HUES6 (cell line): ENCODE data around the gene CLASP1.
"Not testable (repeated sequence)": the region's sequence is repeated elsewhere in the genome, so short reads cannot be mapped to it uniquely, and the experiment has no call there.

Source experiments
- H3K27ac ChIP-seq: 2 replicates; pipeline ENCODE4 v1.7.0; 2013; ENCODE audit warnings: low read depth, mild to moderate bottlenecking, low read length, inconsistent platforms
- H3K27me3 ChIP-seq: 2 replicates; pipeline ENCODE4 v1.6.1; 2013; ENCODE audit warnings: low read length; ENCODE audit not compliant: control insufficient read depth, insufficient read depth
- H3K36me3 ChIP-seq: 2 replicates; pipeline ENCODE4 v1.6.1; 2013; ENCODE audit warnings: low read length; ENCODE audit not compliant: control insufficient read depth, insufficient read depth
- H3K4me1 ChIP-seq: 2 replicates; pipeline ENCODE4 v1.6.1; 2013; ENCODE audit warnings: low read length; ENCODE audit not compliant: control insufficient read depth, insufficient read depth
- H3K4me3 ChIP-seq: 2 replicates; pipeline ENCODE4 v1.5.1; 2013; ENCODE audit warnings: low read depth, low read length
- H3K9ac ChIP-seq: one replicate; pipeline ENCODE4 v1.6.1; 2013; ENCODE audit warnings: mild to moderate bottlenecking, low read length
- H3K9me3 ChIP-seq: 2 replicates; pipeline ENCODE4 v1.6.1; 2013; ENCODE audit warnings: low read depth, low read length; ENCODE audit not compliant: control insufficient read depth, insufficient read depth

CLASP1 gene

GRCh38 chr2:121345101-121345500 lies 304.2 kb downstream of the CLASP1 start:
- Histone ChIP-seq H3K27me3 (no peaks in the 10 kb centered on the region), H3K36me3 (peaks cover 76% of the 10 kb centered on the region), H3K9ac (no peak overlapping the region), H3K4me3 (no peak overlapping the region), H3K27ac (no peak overlapping the region), H3K4me1 (no peaks in the 10 kb centered on the region), H3K9me3 (no peaks in the 10 kb centered on the region)

DNA sequence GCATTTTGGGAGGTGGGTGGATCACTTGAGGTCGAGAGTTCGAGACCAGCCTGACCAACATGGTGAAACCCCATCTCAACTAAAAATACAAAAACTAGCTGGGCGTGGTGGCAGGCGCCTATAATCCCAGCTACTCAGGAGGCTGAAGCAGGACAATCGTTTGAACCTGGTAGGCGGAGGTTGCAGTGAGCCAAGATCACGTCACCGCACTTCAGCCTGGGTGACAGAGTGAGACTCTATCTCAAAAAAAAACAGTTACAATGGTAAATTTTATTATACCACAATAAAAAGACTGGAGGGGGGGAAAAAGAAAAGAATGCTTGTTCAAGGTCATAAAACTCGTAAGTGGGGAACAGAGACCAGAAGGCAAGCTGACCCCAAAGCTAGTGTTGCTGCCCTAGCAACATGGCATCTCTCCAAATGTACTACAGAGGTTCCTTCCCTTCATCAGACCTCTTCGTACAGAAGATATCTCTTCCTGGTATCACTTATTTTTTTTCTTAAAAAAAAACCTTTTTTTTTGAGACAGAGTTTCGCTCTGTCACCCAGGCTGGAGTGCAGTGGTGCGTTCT lies 305.3 kb downstream of the CLASP1 start:
- H3K36me3 ChIP-seq, result peaks cover 75% of the 10 kb centered on the region
- H3K9me3 ChIP-seq, H3K9ac ChIP-seq: not testable (repeated sequence)

GRCh38 chr2:121343191-121343590 lies 306.1 kb downstream of the CLASP1 start:
- no peaks in the 10 kb centered on the region for H3K9me3 ChIP-seq
- no peak overlapping the region for H3K4me3 ChIP-seq
- no peaks in the 10 kb centered on the region for H3K4me1 ChIP-seq
- H3K27ac ChIP-seq, result no peak overlapping the region
- H3K36me3 ChIP-seq, result peaks cover 69% of the 10 kb centered on the region
- H3K27me3 ChIP-seq, result no peaks in the 10 kb centered on the region
- H3K9ac ChIP-seq, result no peak overlapping the region

More for the DNA sequence above, 305.3 kb downstream of the CLASP1 start:
- H3K27me3 ChIP-seq, H3K27ac ChIP-seq, H3K4me3 ChIP-seq, H3K4me1 ChIP-seq: not testable (repeated sequence)

GRCh38 chr2:121342751-121343150 lies 306.5 kb downstream of the CLASP1 start:
- Histone ChIP-seq H3K27me3 (no peaks in the 10 kb centered on the region), H3K4me3 (no peak overlapping the region), H3K27ac (no peak overlapping the region), H3K9me3 (no peaks in the 10 kb centered on the region), H3K9ac (no peak overlapping the region), H3K36me3 (peaks cover 67% of the 10 kb centered on the region), H3K4me1 (no peaks in the 10 kb centered on the region)

- Histone ChIP-seq H3K9ac (no peak overlapping the region), H3K9me3 (no peaks in the 10 kb centered on the region), H3K36me3 (peaks cover 49% of the 10 kb centered on the region), H3K4me3 (no peak overlapping the region), H3K4me1 (peaks cover 7% of the 10 kb centered on the region; the same call in 1 of the 2 replicates), H3K27me3 (no peaks in the 10 kb centered on the region), H3K27ac (no peak overlapping the region)
Measured at GRCh38 chr2:121340926-121341325, 308.3 kb downstream of the CLASP1 start.

- Histone ChIP-seq H3K9me3 (no peaks in the 10 kb centered on the region), H3K4me1 (peaks cover 22% of the 10 kb centered on the region), H3K36me3 (peaks cover 34% of the 10 kb centered on the region), H3K27ac (no peak overlapping the region; the same call in 1 of the 2 replicates), H3K9ac (no peak overlapping the region), H3K4me3 (no peak overlapping the region), H3K27me3 (no peaks in the 10 kb centered on the region)
Measured at GRCh38 chr2:121338281-121338680, 311.0 kb downstream of the CLASP1 start.

DNA sequence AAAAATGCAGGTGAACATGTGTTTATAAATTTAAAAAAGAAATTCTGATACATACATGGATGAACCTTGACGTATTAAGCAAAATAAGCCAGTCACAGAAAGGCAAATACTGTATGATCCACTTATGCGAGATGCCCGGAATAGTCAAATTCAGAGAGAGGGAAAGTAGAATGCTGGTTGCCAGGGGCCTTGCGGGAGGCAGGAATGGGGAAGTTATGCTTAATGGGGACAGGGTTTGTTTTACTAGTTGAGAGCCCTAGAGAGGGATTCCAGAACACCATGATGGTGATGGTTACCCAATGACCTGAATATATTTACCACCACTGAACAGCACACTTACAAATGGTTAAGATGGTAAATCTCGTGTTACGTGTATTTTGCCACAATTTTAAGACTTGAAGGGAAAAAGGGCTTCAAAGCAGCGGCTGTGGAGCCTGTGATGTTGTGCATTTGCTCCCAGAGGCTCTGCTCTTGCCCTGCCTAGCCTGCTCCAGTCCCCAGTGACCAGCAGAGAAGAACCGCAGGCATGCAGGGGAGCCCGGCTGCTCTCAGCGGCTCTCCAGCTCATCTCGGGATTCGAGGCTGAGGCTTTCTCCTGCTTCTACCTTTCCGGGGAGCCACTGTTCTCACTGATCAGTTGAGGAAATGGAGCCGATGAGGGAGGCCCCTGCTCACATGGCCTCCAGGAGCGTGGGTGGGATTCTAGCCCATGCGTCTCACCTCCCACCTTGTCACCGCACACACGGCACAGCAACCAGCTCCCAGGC lies 312.6 kb downstream of the CLASP1 start:
- Histone ChIP-seq H3K9ac (no peak overlapping the region), H3K4me1 (peaks cover 22% of the 10 kb centered on the region), H3K4me3 (no peak overlapping the region), H3K9me3 (no peaks in the 10 kb centered on the region), H3K27ac (no peak overlapping the region), H3K36me3 (peaks cover 27% of the 10 kb centered on the region), H3K27me3 (no peaks in the 10 kb centered on the region)

- no peak overlapping the region for H3K27ac ChIP-seq
- H3K4me1 ChIP-seq, result peaks cover 22% of the 10 kb centered on the region
- no peaks in the 10 kb centered on the region for H3K9me3 ChIP-seq
- no peak overlapping the region for H3K9ac ChIP-seq
- no peak overlapping the region for H3K4me3 ChIP-seq
- peaks cover 16% of the 10 kb centered on the region for H3K36me3 ChIP-seq
- H3K27me3 ChIP-seq, result no peaks in the 10 kb centered on the region
Measured at GRCh38 chr2:121335294-121336290, 313.7 kb downstream of the CLASP1 start.

DNA sequence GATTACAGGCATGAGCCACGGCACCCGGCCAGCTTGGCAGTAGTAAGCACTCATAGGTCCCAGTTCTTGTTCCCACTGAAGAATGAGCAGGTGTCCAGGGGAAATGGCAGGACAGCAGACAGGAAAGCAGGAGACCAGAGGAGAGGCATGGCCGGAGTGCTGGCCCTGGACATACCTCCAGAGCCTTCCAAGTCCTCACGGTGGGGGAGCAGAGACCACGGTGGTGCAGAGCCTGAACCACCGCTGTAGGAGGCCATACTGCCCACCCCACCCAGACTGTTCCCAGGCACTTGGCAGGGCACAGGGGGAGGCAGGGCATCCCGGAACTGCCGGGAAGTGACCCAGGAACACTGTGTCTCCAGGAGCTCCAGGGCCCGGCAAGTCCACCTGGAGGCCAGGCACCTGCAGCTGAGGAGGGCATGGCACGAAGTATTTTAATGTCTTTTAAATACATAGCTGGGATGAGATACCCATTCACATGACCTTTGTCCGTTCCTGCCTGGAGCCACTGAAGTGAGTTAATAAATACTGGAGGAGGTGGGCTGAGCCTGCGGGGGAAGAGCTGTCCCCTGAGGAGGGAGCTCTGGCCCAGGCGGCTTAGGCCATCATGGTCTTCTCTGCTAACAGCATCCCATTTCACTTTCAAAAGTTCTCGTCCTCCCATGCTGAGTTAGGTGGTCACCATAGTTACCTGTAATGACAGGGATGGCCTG lies 314.5 kb downstream of the CLASP1 start:
- H3K9me3 ChIP-seq, result no peaks in the 10 kb centered on the region
- no peak overlapping the region for H3K9ac ChIP-seq
- no peak overlapping the region for H3K4me3 ChIP-seq
- H3K36me3 ChIP-seq, result peaks cover 8% of the 10 kb centered on the region
- peaks cover 22% of the 10 kb centered on the region for H3K4me1 ChIP-seq
- H3K27ac ChIP-seq, result no peak overlapping the region
- no peaks in the 10 kb centered on the region; the same call in 1 of the 2 replicates for H3K27me3 ChIP-seq

DNA sequence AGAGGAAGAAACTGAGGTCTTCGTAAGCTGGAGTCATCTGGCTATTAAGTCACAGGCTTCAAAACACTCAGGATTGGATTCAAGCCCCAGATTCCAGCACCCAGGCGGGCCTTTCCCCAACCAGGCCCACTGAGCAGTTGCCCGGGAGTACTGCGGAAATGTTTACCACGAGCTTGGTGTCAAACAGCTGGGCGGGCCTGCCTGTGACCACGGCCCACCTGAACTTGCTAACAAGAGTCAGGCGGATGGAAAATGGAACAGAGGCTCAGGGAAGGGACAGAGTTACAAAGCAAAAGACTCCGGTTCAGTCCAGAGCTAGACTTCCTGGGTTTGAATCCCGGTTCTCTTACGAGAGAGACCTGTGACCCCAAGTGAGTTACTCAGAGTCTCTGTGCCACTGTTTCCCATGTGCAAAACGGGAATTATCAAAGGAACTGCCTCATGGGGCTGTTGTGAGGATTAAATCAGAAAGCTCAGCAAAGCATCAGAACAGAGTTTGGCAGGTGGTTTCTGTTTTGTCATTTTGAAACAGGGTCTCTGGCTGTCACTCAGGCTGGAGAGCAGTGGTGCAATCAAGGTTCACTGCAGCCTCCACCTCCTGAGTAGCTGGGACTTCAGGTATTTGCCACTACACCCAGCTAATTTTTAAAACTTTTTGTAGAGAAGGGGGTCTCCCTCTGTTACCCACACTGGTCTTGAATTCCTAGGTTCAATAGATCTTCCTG lies 315.3 kb downstream of the CLASP1 start:
- Histone ChIP-seq H3K27me3 (no peaks in the 10 kb centered on the region; the same call in 1 of the 2 replicates), H3K36me3 (peaks cover 4% of the 10 kb centered on the region; the same call in 1 of the 2 replicates), H3K4me3 (no peak overlapping the region), H3K27ac (no peak overlapping the region), H3K9ac (no peak overlapping the region), H3K4me1 (peaks cover 22% of the 10 kb centered on the region), H3K9me3 (no peaks in the 10 kb centered on the region)
